ENCODE data around the gene RRAS2. TPM values are rescaled to one million over a fixed set of nuclear protein-coding genes. Genes with fewer than 3 reads are reported as not detected.
A peak's percentile ranks its signal among the peaks of the same experiment; 100 is the strongest.
"Not testable (repeated sequence)": the region's sequence is repeated elsewhere in the genome, so short reads cannot be mapped to it uniquely, and the experiment has no call there.

The RRAS2 gene
- 10 to 100 TPM; 12.3 to 86.0 (median 41.7) TPM for total RNA-seq

GRCh38 chr11:14358729-14359439 is at the start of gene RRAS2:
Gene RRAS2, minus strand, starts transcription at chr11:14359183. Its CDS starts 313 bp downstream, at chr11:14358870.
- Histone ChIP-seq H3K4me1 (peaks cover 0 to 12% (median 10%) of the 10 kb centered on the region in 4 donors), H3K36me3 (no peaks in the 10 kb centered on the region), H3K4me3 (peak within 1 kb of the TSS; percentile 67 to 99 (median 90)), H3K9me3 (no peaks in the 10 kb centered on the region), H3K27me3 (no peaks in the 10 kb centered on the region), H3K27ac (peak within 1 kb of the TSS; percentile 83 to 91 (median 89))
- in situ Hi-C loops (cut with MboI; ENCODE audit: low pct_ligation_motif_present in 1 of 4, low pct_unique_long_range_greater_than_20kb in 1 of 4, low sequenced_read_pairs in 3 of 4) (no loop called here), intact Hi-C loops (cut with DNase I; ENCODE audit: low total_unique reads) (no loop called here)
- peak; percentile 81 for DNase-seq
- peak; percentile 69 for TF ChIP-seq POLR2A (IDR thresholded peaks at IDR 0.05)
- peak; percentile 84 to 96 (median 91) for TF ChIP-seq POLR2AphosphoS5 (IDR thresholded peaks at IDR 0.05)
- no peak for TF ChIP-seq CTCF (IDR thresholded peaks at IDR 0.05)
- WGBS, 2 donors (ENCODE audit: low coverage in 1 of 2) = 0% methylated on average over 23 of the region's 78 CpGs; no CpG with 5 or more reads in 1 of the 2 donors

- in situ Hi-C loops (cut with MboI; ENCODE audit: low pct_ligation_motif_present in 1 of 4, low pct_unique_long_range_greater_than_20kb in 1 of 4, low sequenced_read_pairs in 3 of 4) = loop anchor here in 1 of 4 donors (25.0 kb wide), 1 partner anchor 121 kb away; no protein-coding TSS in a partner anchor
- H3K27me3 ChIP-seq = no peaks in the 10 kb centered on the region
- intact Hi-C loops (cut with DNase I; ENCODE audit: low total_unique reads) = no loop called here
These were observed 49.6 kb upstream of the RRAS2 start for GRCh38 chr11:14408612-14409011.

GRCh38 chr11:14406116-14406515 is 47.1 kb upstream of the RRAS2 start:
- in situ Hi-C loops (cut with MboI; ENCODE audit: low pct_ligation_motif_present in 1 of 4, low pct_unique_long_range_greater_than_20kb in 1 of 4, low sequenced_read_pairs in 3 of 4) = loop anchor here in 1 of 4 donors (25.0 kb wide), 1 partner anchor 119 kb away; no protein-coding TSS in a partner anchor
- DNase-seq; H3K9me3 ChIP-seq; H3K36me3 ChIP-seq; H3K4me3 ChIP-seq; H3K27me3 ChIP-seq; H3K4me1 ChIP-seq; H3K27ac ChIP-seq; intact Hi-C loops (cut with DNase I; ENCODE audit: low total_unique reads): not testable (repeated sequence)
- WGBS, 2 donors (ENCODE audit: low coverage in 1 of 2) = 95 to 100% methylated on average over 2 of the region's 2 CpGs

More at GRCh38 chr11:14408612-14409011, 49.6 kb upstream of the RRAS2 start:
- DNase-seq = no peak
- Histone ChIP-seq H3K4me3 (no peak overlapping the region), H3K36me3 (no peaks in the 10 kb centered on the region), H3K27ac (no peak overlapping the region), H3K9me3 (no peaks in the 10 kb centered on the region), H3K4me1 (peaks cover 0 to 2% (median 0%) of the 10 kb centered on the region in 4 donors)
- TF ChIP-seq POLR2A (IDR thresholded peaks at IDR 0.05) = no peak
- no peak for TF ChIP-seq CTCF (IDR thresholded peaks at IDR 0.05)
- TF ChIP-seq EP300 (IDR thresholded peaks at IDR 0.05; ENCODE audit: low read depth) = no peak
- no peak for TF ChIP-seq POLR2AphosphoS5 (IDR thresholded peaks at IDR 0.05)
- WGBS, 2 donors (ENCODE audit: low coverage in 1 of 2) = 90 to 95% methylated on average over 2 of the region's 2 CpGs

GRCh38 chr11:14403528-14403927 is 44.5 kb upstream of the RRAS2 start:
- 91 to 100% methylated on average over 4 to 6 of the region's 6 CpGs for WGBS, 2 donors (ENCODE audit: low coverage in 1 of 2)
- H3K27ac ChIP-seq; H3K27me3 ChIP-seq; H3K9me3 ChIP-seq; DNase-seq; H3K4me1 ChIP-seq; H3K4me3 ChIP-seq; H3K36me3 ChIP-seq; intact Hi-C loops (cut with DNase I; ENCODE audit: low total_unique reads): not testable (repeated sequence)
- in situ Hi-C loops (cut with MboI; ENCODE audit: low pct_ligation_motif_present in 1 of 4, low pct_unique_long_range_greater_than_20kb in 1 of 4, low sequenced_read_pairs in 3 of 4) = loop anchor here in 1 of 4 donors (25.0 kb wide), 1 partner anchor 116 kb away; no protein-coding TSS in a partner anchor

GRCh38 chr11:14399087-14399486 is 40.1 kb upstream of the RRAS2 start:
- intact Hi-C loops (cut with DNase I; ENCODE audit: low total_unique reads) (no loop called here), in situ Hi-C loops (cut with MboI; ENCODE audit: low pct_ligation_motif_present in 1 of 4, low pct_unique_long_range_greater_than_20kb in 1 of 4, low sequenced_read_pairs in 3 of 4) (no loop called here)
- H3K27me3 ChIP-seq = no peaks in the 10 kb centered on the region
- no peaks in the 10 kb centered on the region for H3K9me3 ChIP-seq
- 62 to 73% methylated on average over 1 of the region's 1 CpG for WGBS, 2 donors (ENCODE audit: low coverage in 1 of 2)
- no peak for DNase-seq
- no peaks in the 10 kb centered on the region for H3K36me3 ChIP-seq
- H3K4me1 ChIP-seq = no peaks in the 10 kb centered on the region
- no peak overlapping the region for H3K4me3 ChIP-seq
- H3K27ac ChIP-seq = no peak overlapping the region
- TF ChIP-seq POLR2AphosphoS5 (IDR thresholded peaks at IDR 0.05) (no peak), EP300 (IDR thresholded peaks at IDR 0.05; ENCODE audit: low read depth) (no peak), POLR2A (IDR thresholded peaks at IDR 0.05) (no peak), CTCF (IDR thresholded peaks at IDR 0.05) (no peak)

All from transverse colon (tissue), 4 donors.